SH-SY5Y (cell line): ENCODE data around the gene LSAMP.

Source experiments
- GATA2 ChIP-seq: IDR thresholded peaks from 2 replicates; pipeline ENCODE4 v1.6.1; 2011; ENCODE audit warnings: mild to moderate bottlenecking, low read depth, low read length
- GATA3 ChIP-seq: IDR thresholded peaks from 2 replicates; pipeline ENCODE4 v1.6.1; 2011; ENCODE audit warnings: low read depth, mild to moderate bottlenecking, low read length, moderate library complexity

DNA sequence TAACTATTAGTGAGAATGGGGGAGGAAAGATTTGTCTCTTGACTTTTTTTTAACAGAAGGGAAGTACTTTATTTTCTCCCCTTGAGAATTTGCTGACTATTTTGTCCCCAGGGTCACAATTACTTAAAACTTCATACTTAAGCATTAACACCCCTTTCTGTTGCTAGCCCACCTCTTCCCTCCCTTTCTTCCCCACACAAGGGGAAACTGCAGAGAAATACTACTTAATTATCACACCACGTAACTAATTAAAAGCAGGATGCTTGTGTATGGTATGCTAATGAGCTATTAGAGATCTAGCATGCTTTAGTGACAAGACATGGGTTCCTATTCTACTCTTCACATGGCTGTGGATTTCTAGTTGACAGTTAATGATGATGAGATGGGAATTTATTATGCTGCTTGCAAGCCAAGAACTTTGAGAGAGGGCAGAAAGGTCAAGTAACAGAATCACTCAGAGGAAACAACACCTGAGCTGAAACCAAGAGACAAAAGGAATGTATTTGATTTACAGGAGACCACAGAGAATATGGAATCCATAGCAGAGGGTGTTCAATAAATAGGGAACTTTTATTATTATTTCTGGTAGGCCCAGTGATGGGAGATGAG is 179.2 kb downstream of the LSAMP start:
- TF ChIP-seq GATA2 = no peak
- TF ChIP-seq GATA3 = no peak
